Keratinocyte (primary cell): ENCODE results near the gene TSPAN1. TPM values are rescaled to one million over a fixed set of nuclear protein-coding genes. Genes with fewer than 3 reads are reported as not detected.
A peak's percentile ranks its signal among the peaks of the same experiment; 100 is the strongest.

ENCODE experiments used
- DNase-seq: peaks from one replicate; pipeline ENCODE4 v3.0.0-alpha.2; 2011; ENCODE audit warnings: low read depth, missing footprints, low spot score
- FAIRE-seq: peaks from 2 replicates; lab custom pipeline; 2011; peaks lifted over from hg19 to GRCh38; lab: Jason Lieb, UNC
- H2AFZ ChIP-seq: 2 replicates; pipeline ENCODE4 v1.6.0; 2012; ENCODE audit warnings: low read length, control low read depth, inconsistent platforms; ENCODE audit not compliant: control insufficient read depth
- H3K27ac ChIP-seq: 2 replicates; pipeline ENCODE4 v1.5.1; 2011; ENCODE audit warnings: low read length; ENCODE audit not compliant: control insufficient read depth, insufficient read depth
- H3K27me3 ChIP-seq: 3 replicates; pipeline ENCODE4 v1.6.0; 2011; ENCODE audit warnings: low read length; ENCODE audit not compliant: control insufficient read depth, insufficient read depth; ENCODE audit errors: extremely low read depth
- H3K36me3 ChIP-seq, 2 experiments: 2 replicates in 1 of 2; 3 replicates in 1 of 2; pipeline ENCODE4 v1.5.1; 2011; ENCODE audit warnings: low read length in 2 of 2, mild to moderate bottlenecking in 1 of 2; ENCODE audit not compliant: control insufficient read depth in 2 of 2, insufficient read depth in 2 of 2; ENCODE audit errors: extremely low read depth in 1 of 2
- H3K4me1 ChIP-seq: 3 replicates; pipeline ENCODE4 v1.5.1; 2011; ENCODE audit warnings: low read length; ENCODE audit not compliant: control insufficient read depth, insufficient read depth; ENCODE audit errors: extremely low read depth
- H3K4me2 ChIP-seq: 3 replicates; pipeline ENCODE4 v1.6.0; 2011; ENCODE audit warnings: low read depth, low read length; ENCODE audit not compliant: control insufficient read depth, insufficient read depth; ENCODE audit errors: extremely low read depth
- H3K4me3 ChIP-seq, 3 experiments: fragments of 200-600 bp in 1 of 3; sonication (generic) in 1 of 3; 2 replicates in 2 of 3; 3 replicates in 1 of 3; pipeline ENCODE4 v1.5.1; 2011 to 2016; ENCODE audit warnings: low read length in 3 of 3, mild to moderate bottlenecking in 3 of 3, control low read depth in 2 of 3, inconsistent platforms in 1 of 3, low read depth in 1 of 3, mixed read lengths in 1 of 3, mixed run types in 1 of 3, moderate library complexity in 1 of 3; ENCODE audit not compliant: control insufficient read depth in 2 of 3, insufficient read depth in 2 of 3; ENCODE audit errors: extremely low read depth in 1 of 3
- H3K79me2 ChIP-seq: 2 replicates; pipeline ENCODE4 v1.6.0; 2012; ENCODE audit warnings: low read length; ENCODE audit not compliant: control insufficient read depth, insufficient read depth
- H3K9ac ChIP-seq: 3 replicates; pipeline ENCODE4 v1.6.0; 2011; ENCODE audit warnings: low read length; ENCODE audit not compliant: control insufficient read depth, insufficient read depth; ENCODE audit errors: extremely low read depth
- H3K9me1 ChIP-seq: 3 replicates; pipeline ENCODE4 v1.6.0; 2011; ENCODE audit warnings: low read length; ENCODE audit not compliant: control insufficient read depth, insufficient read depth; ENCODE audit errors: extremely low read depth
- H3K9me3 ChIP-seq: 2 replicates; pipeline ENCODE4 v1.5.1; 2012; ENCODE audit warnings: low read depth, low read length; ENCODE audit not compliant: control insufficient read depth
- H4K20me1 ChIP-seq: 3 replicates; pipeline ENCODE4 v1.6.0; 2011; ENCODE audit warnings: low read length; ENCODE audit not compliant: control insufficient read depth, insufficient read depth; ENCODE audit errors: extremely low read depth
- CTCF ChIP-seq, 3 experiments: IDR thresholded peaks in 1 of 3; conservative IDR thresholded peaks in 1 of 3; optimal IDR thresholded peaks in 1 of 3; 2 replicates in 2 of 3; 3 replicates in 1 of 3; pipeline versions ENCODE3 to v1.5.1; 2011; ENCODE audit warnings: low read length in 3 of 3, mild to moderate bottlenecking in 3 of 3, moderate library complexity in 2 of 3, control low read depth in 1 of 3, inconsistent platforms in 1 of 3; ENCODE audit not compliant: insufficient read depth in 2 of 3; ENCODE audit errors: extremely low read depth in 1 of 3
- EZH2 ChIP-seq: IDR thresholded peaks from one replicate; pipeline ENCODE4 v1.6.1; 2012; ENCODE audit warnings: inconsistent platforms, mild to moderate bottlenecking, low read length, moderate library complexity
- dilution Hi-C: fragments of 300-500 bp; cut with MboI; formaldehyde crosslinking; loops from one replicate; pipeline ENCODE4 v1.7.0; 2020; ENCODE audit warnings: low sequenced_read_pairs; ENCODE audit not compliant: extremely low pct_ligation_motif_present
- polyA plus RNA-seq, 5 experiments: library from polyadenylated mRNA; depleted of rRNA in 3 of 5; stranded (reverse) in 3 of 5; stranded (forward) in 1 of 5; unstranded in 1 of 5; fragments of >200 nt; gene quantifications; 1 replicate in 1 of 5; 2 replicates in 3 of 5; 3 replicates in 1 of 5; pipeline versions ENCODE4 v1.2.1 to v1.2.3, GENCODE V29; 2011 to 2012; ENCODE audit warnings: missing spikeins in 2 of 5, low read depth in 1 of 5, low replicate concordance in 1 of 5

The TSPAN1 gene
- polyA plus RNA-seq, 1 donor (not counting 4 experiments of a cell fraction or from before 2014, with no cell fraction given), result 312 TPM

- no peaks in the 10 kb centered on the region for H3K9me3 ChIP-seq
- dilution Hi-C loops, result no loop called here
- no peaks in the 10 kb centered on the region for H4K20me1 ChIP-seq
- H3K9me1 ChIP-seq, result no peaks in the 10 kb centered on the region
- FAIRE-seq, result peak; percentile 72
- H2AFZ ChIP-seq, result no peak overlapping the region
- H3K27me3 ChIP-seq, result no peaks in the 10 kb centered on the region
- TF ChIP-seq CTCF (optimal IDR thresholded peaks at IDR 0.05 in 1 of 3, IDR thresholded peaks at IDR 0.05 in 1 of 3, conservative IDR thresholded peaks at IDR 0.05 in 1 of 3; ENCODE audit: extremely low read depth in 1 of 3, insufficient read depth in 2 of 3, low read length in 3 of 3) (no peak), EZH2 (no peak)
- no peak for DNase-seq
- peaks cover 25% of the 10 kb centered on the region for H3K4me1 ChIP-seq
- H3K4me2 ChIP-seq, result peak overlapping the region; percentile 96
- no peak overlapping the region for H3K27ac ChIP-seq
- peaks cover 24% of the 10 kb centered on the region for H3K79me2 ChIP-seq
- H3K9ac ChIP-seq, result no peak overlapping the region
- no peaks in the 10 kb centered on the region for H3K36me3 ChIP-seq
- H3K4me3 ChIP-seq, result peak overlapping the region in 1 of 3 experiments; percentile 5
Measured at GRCh38 chr1:46205791-46206190, 30.9 kb downstream of the TSPAN1 start.

- TF ChIP-seq CTCF (optimal IDR thresholded peaks at IDR 0.05 in 1 of 3, IDR thresholded peaks at IDR 0.05 in 1 of 3, conservative IDR thresholded peaks at IDR 0.05 in 1 of 3; ENCODE audit: extremely low read depth in 1 of 3, insufficient read depth in 2 of 3, low read length in 3 of 3) (no peak), EZH2 (no peak)
- H3K9me1 ChIP-seq, result no peaks in the 10 kb centered on the region
- H3K4me2 ChIP-seq, result no peak overlapping the region
- dilution Hi-C loops, result no loop called here
- peaks cover 25% of the 10 kb centered on the region for H3K4me1 ChIP-seq
- H3K27ac ChIP-seq, result no peak overlapping the region
- H3K27me3 ChIP-seq, result no peaks in the 10 kb centered on the region
- DNase-seq, result no peak
- no peaks in the 10 kb centered on the region for H4K20me1 ChIP-seq
- H3K4me3 ChIP-seq, result no peak overlapping the region
- peaks cover 24% of the 10 kb centered on the region for H3K79me2 ChIP-seq
- no peaks in the 10 kb centered on the region for H3K36me3 ChIP-seq
- no peaks in the 10 kb centered on the region for H3K9me3 ChIP-seq
- no peak for FAIRE-seq
- no peak overlapping the region for H2AFZ ChIP-seq
- no peak overlapping the region for H3K9ac ChIP-seq
Measured at GRCh38 chr1:46206399-46206798, 31.5 kb downstream of the TSPAN1 start.
